HepG2 (cell line): ENCODE data around the gene PEX11B. TPM values are rescaled to one million over a fixed set of nuclear protein-coding genes. Genes with fewer than 3 reads are reported as not detected.
A peak's percentile ranks its signal among the peaks of the same experiment; 100 is the strongest.

Experiments used
- ATF2 ChIP-seq: sonication (generic); formaldehyde crosslinking; IDR thresholded peaks from 2 replicates; pipeline ENCODE4 v1.4.0; 2020; ENCODE audit warnings: missing genetic modification reagents
- CC2D1A ChIP-seq: sonication (generic); formaldehyde crosslinking; IDR thresholded peaks from 2 replicates; pipeline ENCODE4 v1.8.1; 2023; ENCODE audit warnings: mild to moderate bottlenecking, missing genetic modification reagents
- ELF1 ChIP-seq: sonication (generic); formaldehyde crosslinking; IDR thresholded peaks from 2 replicates; pipeline ENCODE4 v1.4.0; 2020; ENCODE audit warnings: missing genetic modification reagents
- FOSL1 ChIP-seq: sonication (generic); formaldehyde crosslinking; IDR thresholded peaks from 2 replicates; pipeline ENCODE4 v1.9.0; 2021; ENCODE audit warnings: missing genetic modification reagents, borderline replicate concordance
- MLLT10 ChIP-seq: sonication (generic); formaldehyde crosslinking; IDR thresholded peaks from 2 replicates; pipeline ENCODE4 v1.4.0; 2020; ENCODE audit warnings: missing genetic modification reagents
- NPAS2 ChIP-seq: sonication (generic); formaldehyde crosslinking; IDR thresholded peaks from 2 replicates; pipeline ENCODE4 v1.8.0; 2022; ENCODE audit warnings: mild to moderate bottlenecking, missing genetic modification reagents, borderline replicate concordance
- PRDM4 ChIP-seq: sonication (generic); formaldehyde crosslinking; IDR thresholded peaks from 2 replicates; pipeline ENCODE4 v1.9.0; 2021; ENCODE audit warnings: missing genetic modification reagents, borderline replicate concordance
- SOX5 ChIP-seq: IDR thresholded peaks from 2 replicates; pipeline ENCODE4 v1.6.1; 2016; ENCODE audit warnings: borderline replicate concordance
- SP140L ChIP-seq: sonication (generic); formaldehyde crosslinking; IDR thresholded peaks from 2 replicates; pipeline ENCODE4 v1.4.0; 2020; ENCODE audit warnings: missing genetic modification reagents, borderline replicate concordance
- TP53 ChIP-seq: sonication (generic); formaldehyde crosslinking; conservative IDR thresholded peaks from 2 replicates; pipeline ENCODE4 v1.4.0; 2020; ENCODE audit warnings: missing genetic modification reagents
- ZFP36L2 ChIP-seq: sonication (generic); formaldehyde crosslinking; IDR thresholded peaks from 2 replicates; pipeline ENCODE4 v1.4.0; 2020; ENCODE audit warnings: missing genetic modification reagents
- ZFP37 ChIP-seq: sonication (generic); formaldehyde crosslinking; IDR thresholded peaks from 2 replicates; pipeline ENCODE4 v1.4.0; 2020; ENCODE audit warnings: missing genetic modification reagents, borderline replicate concordance
- ZNF121 ChIP-seq: sonication (generic); formaldehyde crosslinking; IDR thresholded peaks from 2 replicates; pipeline ENCODE4 v1.5.0; 2020; ENCODE audit warnings: mild to moderate bottlenecking, missing genetic modification reagents
- ZNF33B ChIP-seq: sonication (generic); formaldehyde crosslinking; IDR thresholded peaks from 2 replicates; pipeline ENCODE4 v1.5.1; 2020; ENCODE audit warnings: mild to moderate bottlenecking, missing genetic modification reagents
- ZNF556 ChIP-seq: sonication (generic); formaldehyde crosslinking; IDR thresholded peaks from 2 replicates; pipeline ENCODE4 v1.4.0; 2020; ENCODE audit warnings: mild to moderate bottlenecking, missing genetic modification reagents, borderline replicate concordance
- ZNF567 ChIP-seq: sonication (generic); formaldehyde crosslinking; IDR thresholded peaks from 2 replicates; pipeline ENCODE4 v1.8.1; 2023; ENCODE audit warnings: mild to moderate bottlenecking, missing genetic modification reagents, borderline replicate concordance
- ZNF569 ChIP-seq: sonication (generic); formaldehyde crosslinking; IDR thresholded peaks from 2 replicates; pipeline ENCODE4 v1.5.0; 2020; ENCODE audit warnings: mild to moderate bottlenecking, missing genetic modification reagents, moderate library complexity, borderline replicate concordance
- ZNF589 ChIP-seq: sonication (generic); formaldehyde crosslinking; conservative IDR thresholded peaks from 2 replicates; pipeline ENCODE4 v1.8.0; 2022; ENCODE audit warnings: mild to moderate bottlenecking, moderate library complexity, missing genetic modification reagents
- ZNF704 ChIP-seq: sonication (generic); formaldehyde crosslinking; IDR thresholded peaks from 2 replicates; pipeline ENCODE4 v1.8.1; 2023; ENCODE audit warnings: mild to moderate bottlenecking, inconsistent platforms, moderate library complexity, missing genetic modification reagents, borderline replicate concordance
- ZNF709 ChIP-seq: sonication (generic); formaldehyde crosslinking; IDR thresholded peaks from 2 replicates; pipeline ENCODE4 v1.5.0; 2020; ENCODE audit warnings: mild to moderate bottlenecking, missing genetic modification reagents
- ZNF781 ChIP-seq: sonication (generic); formaldehyde crosslinking; IDR thresholded peaks from 2 replicates; pipeline ENCODE4 v1.5.1; 2020; ENCODE audit warnings: borderline replicate concordance, mild to moderate bottlenecking, missing genetic modification reagents; ENCODE audit errors: not compliant biosample characterization
- ZNF83 ChIP-seq: sonication (generic); formaldehyde crosslinking; IDR thresholded peaks from 2 replicates; pipeline ENCODE4 v1.4.0; 2020; ENCODE audit warnings: missing genetic modification reagents, mild to moderate bottlenecking, borderline replicate concordance
- ZSCAN12 ChIP-seq: sonication (generic); formaldehyde crosslinking; IDR thresholded peaks from 2 replicates; pipeline ENCODE4 v1.9.0; 2021; ENCODE audit warnings: mild to moderate bottlenecking, missing genetic modification reagents
- polyA plus RNA-seq, 8 experiments: library from polyadenylated mRNA; depleted of rRNA in 3 of 8; stranded (reverse) in 7 of 8; unstranded in 1 of 8; fragments of >200 nt; fragmentation: Illumina TruSeq in 4 of 8; extraction: Trizol in 4 of 8; gene quantifications; 2 replicates each; pipeline versions ENCODE4 v1.2.1 to v1.2.3, GENCODE V29; 2011 to 2016; ENCODE audit warnings: low read depth in 4 of 8, missing spikeins in 1 of 8, mixed read lengths in 1 of 8; ENCODE audit not compliant: insufficient read depth in 1 of 8
- total RNA-seq, 5 experiments: library from RNA; depleted of rRNA; stranded (reverse); fragments of >200 nt; fragmentation: Illumina TruSeq; extraction: Trizol; gene quantifications; 2 replicates each; pipeline ENCODE4 v1.2.3, GENCODE V29; 2016; ENCODE audit warnings: low read depth in 1 of 5

The PEX11B gene
- total and polyA plus RNA-seq, 2 of the 13 experiments (the other 11 are each of a cell fraction or from before 2014, with no cell fraction given): 21.6 to 48.4 TPM

- TF ChIP-seq ZNF704 (no peak), CC2D1A (CRISPR knock-in tag) (no peak), ZSCAN12 (CRISPR knock-in tag) (peak; percentile 65; the same call in 1 of the 2 replicates), ZNF589 (CRISPR knock-in tag) (0 out of 2 replicates have a peak, but pooled peaks have one; percentile 12), NPAS2 (no peak), ATF2 (no peak), ZNF83 (CRISPR knock-in tag) (no peak), ZNF781 (peak; percentile 34), TP53 (CRISPR knock-in tag) (no peak), MLLT10 (CRISPR knock-in tag) (no peak), ELF1 (CRISPR knock-in tag) (peak; percentile 67), ZNF569 (CRISPR knock-in tag) (no peak), FOSL1 (no peak), ZFP37 (CRISPR knock-in tag) (no peak), SOX5 (CRISPR knock-in tag) (no peak), ZNF709 (no peak), ZNF33B (CRISPR knock-in tag) (no peak), PRDM4 (CRISPR knock-in tag) (no peak), ZNF121 (no peak), SP140L (CRISPR knock-in tag) (no peak), ZNF567 (no peak), ZFP36L2 (CRISPR knock-in tag) (no peak), ZNF556 (CRISPR knock-in tag) (no peak)
These were observed at the start of gene PEX11B (continued) for GRCh38 chr1:145918144-145918991.
